T1000 (cell line): ENCODE results near the gene DTNB.
"Not testable (repeated sequence)": the region's sequence is repeated elsewhere in the genome, so short reads cannot be mapped to it uniquely, and the experiment has no call there.

ENCODE experiments used
- DNase-seq: peaks from one replicate; lab custom pipeline; 2025; ENCODE audit warnings: mixed read lengths; lab: John Stamatoyannopoulos, UW

DTNB gene

GRCh38 chr2:25632396-25632795 is 41.0 kb downstream of the DTNB start:
- DNase-seq = no peak

- no peak for DNase-seq
Observed at GRCh38 chr2:25624635-25625034, 48.7 kb downstream of the DTNB start.

GRCh38 chr2:25623361-25623760 is 50.0 kb downstream of the DTNB start:
- DNase-seq = no peak

GRCh38 chr2:25620711-25621110 is 52.7 kb downstream of the DTNB start:
- no peak for DNase-seq

- no peak for DNase-seq
Observed at GRCh38 chr2:25620077-25620476, 53.3 kb downstream of the DTNB start.

GRCh38 chr2:25619185-25619584 is 54.2 kb downstream of the DTNB start:
- DNase-seq = no peak

GRCh38 chr2:25618676-25619075 is 54.7 kb downstream of the DTNB start:
- DNase-seq = no peak

GRCh38 chr2:25617948-25618646 is 55.3 kb downstream of the DTNB start:
- DNase-seq = no peak

GRCh38 chr2:25615920-25616319 is 57.5 kb downstream of the DTNB start:
- no peak for DNase-seq

- DNase-seq = no peak
Observed at GRCh38 chr2:25615386-25615785, 58.0 kb downstream of the DTNB start.

- no peak for DNase-seq
Observed at GRCh38 chr2:25614711-25615110, 58.7 kb downstream of the DTNB start.

GRCh38 chr2:25608718-25609117 is 64.7 kb downstream of the DTNB start:
- no peak for DNase-seq

GRCh38 chr2:25606892-25607291 is 66.5 kb downstream of the DTNB start:
- DNase-seq = no peak

GRCh38 chr2:25602333-25602723 is 71.0 kb downstream of the DTNB start:
- no peak for DNase-seq

- not testable (repeated sequence) for DNase-seq
Observed at GRCh38 chr2:25601711-25602332, 71.6 kb downstream of the DTNB start.

GRCh38 chr2:25598911-25599310 is 74.5 kb downstream of the DTNB start:
- DNase-seq = no peak

GRCh38 chr2:25598332-25598731 is 75.0 kb downstream of the DTNB start:
- DNase-seq = no peak

GRCh38 chr2:25597881-25598280 is 75.5 kb downstream of the DTNB start:
- DNase-seq = no peak

- no peak for DNase-seq
Observed at GRCh38 chr2:25596516-25597244, 76.7 kb downstream of the DTNB start.

- no peak for DNase-seq
Observed at GRCh38 chr2:25595393-25595792, 78.0 kb downstream of the DTNB start.

GRCh38 chr2:25594991-25595390 is 78.4 kb downstream of the DTNB start:
- no peak for DNase-seq

GRCh38 chr2:25592766-25593292 is 80.5 kb downstream of the DTNB start:
- no peak for DNase-seq

GRCh38 chr2:25590921-25591505 is 82.4 kb downstream of the DTNB start:
- no peak for DNase-seq
